Loucy (cell line): ENCODE measurements around the gene IVNS1ABP.

Source experiments
- H2AFZ ChIP-seq: fragments of 200-600 bp; sonication (generic); 2 replicates; pipeline ENCODE4 v1.6.0; 2016; ENCODE audit warnings: antibody characterized with exemption, mild to moderate bottlenecking, low read length, moderate library complexity
- H3F3A ChIP-seq: fragments of 200-600 bp; 2 replicates; pipeline ENCODE4 v1.6.0; 2016; ENCODE audit warnings: antibody characterized with exemption, low read depth, mild to moderate bottlenecking
- H3K27me3 ChIP-seq: fragments of 200-600 bp; sonication (generic); 2 replicates; pipeline ENCODE4 v1.6.1; 2014; ENCODE audit warnings: low read length, mild to moderate bottlenecking; ENCODE audit not compliant: insufficient read depth, poor library complexity, severe bottlenecking
- H3K36me3 ChIP-seq: fragments of 200-600 bp; sonication (generic); 2 replicates; pipeline ENCODE4 v1.6.1; 2016; ENCODE audit warnings: low read length; ENCODE audit not compliant: insufficient read depth
- H3K4me1 ChIP-seq: fragments of 200-600 bp; sonication (generic); 2 replicates; pipeline ENCODE4 v1.5.1; 2014; ENCODE audit warnings: low read length, mild to moderate bottlenecking; ENCODE audit not compliant: insufficient read depth, poor library complexity, severe bottlenecking
- H3K4me2 ChIP-seq: fragments of 200-600 bp; sonication (generic); 2 replicates; pipeline ENCODE4 v1.6.0; 2014; ENCODE audit warnings: antibody characterized with exemption, low read length, low read depth, mild to moderate bottlenecking; ENCODE audit not compliant: poor library complexity, severe bottlenecking
- H3K4me3 ChIP-seq: fragments of 200-600 bp; sonication (generic); 2 replicates; pipeline ENCODE4 v1.5.1; 2014; ENCODE audit warnings: low read length, mild to moderate bottlenecking, mixed read lengths; ENCODE audit not compliant: poor library complexity, severe bottlenecking
- H3K79me2 ChIP-seq: fragments of 200-600 bp; sonication (generic); 2 replicates; pipeline ENCODE4 v1.6.1; 2014; ENCODE audit warnings: low read length; ENCODE audit not compliant: insufficient read depth
- H3K9ac ChIP-seq: fragments of 200-600 bp; sonication (generic); 2 replicates; pipeline ENCODE4 v1.6.0; 2014; ENCODE audit warnings: mild to moderate bottlenecking, low read depth, low read length, moderate library complexity; ENCODE audit not compliant: poor library complexity, severe bottlenecking
- H3K9me2 ChIP-seq: fragments of 200-600 bp; sonication (generic); replicated peaks from 2 replicates; pipeline ENCODE4 v1.6.1; 2016; ENCODE audit warnings: low read depth, low read length, mixed read lengths
- H3K9me3 ChIP-seq: fragments of 200-600 bp; sonication (generic); 2 replicates; pipeline ENCODE4 v1.6.1; 2014; ENCODE audit warnings: mild to moderate bottlenecking, antibody characterized with exemption, low read length, low read depth; ENCODE audit not compliant: insufficient read depth
- H4K20me1 ChIP-seq: fragments of 200-600 bp; sonication (generic); 2 replicates; pipeline ENCODE4 v1.6.0; 2014; ENCODE audit warnings: antibody characterized with exemption, low read length, mild to moderate bottlenecking; ENCODE audit not compliant: insufficient read depth, poor library complexity, severe bottlenecking
- CTCF ChIP-seq: fragments of 200-600 bp; sonication (generic); conservative IDR thresholded peaks from 2 replicates; pipeline ENCODE4 v1.5.1; 2014; ENCODE audit warnings: mild to moderate bottlenecking, antibody characterized with exemption, low read length
- EZH2phosphoT487 ChIP-seq: fragments of 200-600 bp; IDR thresholded peaks from 2 replicates; pipeline ENCODE4 v1.6.1; 2018; ENCODE audit warnings: antibody characterized with exemption, mild to moderate bottlenecking, moderate library complexity, borderline replicate concordance

IVNS1ABP gene

DNA sequence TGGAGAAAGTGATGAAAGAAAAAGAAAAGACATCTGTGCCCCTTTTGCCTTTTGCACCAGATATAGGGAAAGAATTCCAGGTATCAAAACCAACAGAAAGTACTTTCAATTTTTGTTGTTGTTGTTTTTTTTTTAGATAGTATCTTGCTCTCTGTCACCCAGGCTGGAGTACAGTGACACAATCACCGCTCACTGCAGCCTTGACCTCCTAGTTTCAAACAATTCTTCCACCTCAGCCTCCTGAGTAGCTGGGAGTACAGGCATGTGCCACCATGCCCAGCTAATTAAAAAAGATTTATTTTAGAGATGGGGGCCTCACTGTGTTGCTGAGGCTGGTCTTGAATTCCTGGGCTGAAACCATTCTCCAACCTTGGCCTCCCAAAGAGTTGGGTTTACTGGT, 31.3 kb upstream of the IVNS1ABP start:
- Histone ChIP-seq H3K4me2 (no peak overlapping the region), H3K79me2 (no peaks in the 10 kb centered on the region), H3K4me1 (peaks cover 30% of the 10 kb centered on the region), H3K36me3 (no peaks in the 10 kb centered on the region), H3K9me3 (no peaks in the 10 kb centered on the region), H4K20me1 (no peaks in the 10 kb centered on the region), H3K27me3 (no peaks in the 10 kb centered on the region), H3K9me2 (no peaks in the 10 kb centered on the region), H3K9ac (no peak overlapping the region), H3F3A (no peaks in the 10 kb centered on the region), H2AFZ (no peak overlapping the region), H3K4me3 (no peak overlapping the region)
- TF ChIP-seq CTCF = no peak
- no peak for TF ChIP-seq EZH2phosphoT487

- H3K4me3 ChIP-seq = no peak overlapping the region
- no peaks in the 10 kb centered on the region for H3K27me3 ChIP-seq
- no peaks in the 10 kb centered on the region for H4K20me1 ChIP-seq
- no peak for TF ChIP-seq EZH2phosphoT487
- TF ChIP-seq CTCF = no peak
- H3K4me2 ChIP-seq = no peak overlapping the region
- H3K9me2 ChIP-seq = no peaks in the 10 kb centered on the region
- H3K4me1 ChIP-seq = peaks cover 30% of the 10 kb centered on the region
- H3K9me3 ChIP-seq = no peaks in the 10 kb centered on the region
- H3K79me2 ChIP-seq = no peaks in the 10 kb centered on the region
- H3K9ac ChIP-seq = no peak overlapping the region
- H2AFZ ChIP-seq = no peak overlapping the region
- H3K36me3 ChIP-seq = no peaks in the 10 kb centered on the region
- no peaks in the 10 kb centered on the region for H3F3A ChIP-seq
Measured at GRCh38 chr1:185345913-185346720, 29.1 kb upstream of the IVNS1ABP start.

GRCh38 chr1:185343306-185343705, 26.3 kb upstream of the IVNS1ABP start:
- Histone ChIP-seq H3K4me1 (peaks cover 53% of the 10 kb centered on the region), H3K27me3 (no peaks in the 10 kb centered on the region), H4K20me1 (no peaks in the 10 kb centered on the region), H3K9me3 (no peaks in the 10 kb centered on the region), H3K9me2 (no peaks in the 10 kb centered on the region), H3K9ac (no peak overlapping the region), H3K79me2 (no peaks in the 10 kb centered on the region), H2AFZ (no peak overlapping the region), H3K4me3 (no peak overlapping the region), H3K36me3 (no peaks in the 10 kb centered on the region), H3F3A (no peaks in the 10 kb centered on the region), H3K4me2 (no peak overlapping the region)
- TF ChIP-seq CTCF (no peak), EZH2phosphoT487 (no peak)
